ENCODE measurements around the gene ATP6AP1. TPM values are rescaled to one million over a fixed set of nuclear protein-coding genes. Genes with fewer than 3 reads are reported as not detected.

ATP6AP1 gene
- total and polyA plus RNA-seq, 2 donors (not counting 3 experiments of a cell fraction or from before 2014, with no cell fraction given), result 145 to 322 TPM

DNA sequence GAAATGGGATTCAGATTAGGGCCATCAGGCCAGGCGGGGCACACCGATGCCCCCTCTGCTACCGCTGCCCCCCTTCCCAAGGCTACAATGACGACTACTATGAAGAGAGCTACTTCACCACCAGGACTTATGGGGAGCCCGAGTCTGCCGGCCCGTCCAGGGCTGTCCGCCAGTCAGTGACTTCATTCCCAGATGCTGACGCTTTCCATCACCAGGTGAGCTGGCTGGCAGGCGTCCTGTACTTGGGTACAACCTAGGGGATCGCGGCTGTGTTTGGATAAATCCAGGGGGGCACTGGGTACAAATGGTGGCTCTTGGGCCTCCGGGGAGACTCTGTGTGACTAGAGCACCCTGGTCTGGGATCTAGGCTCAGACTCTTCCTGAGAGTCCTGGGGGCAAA lies 48.3 kb upstream of the ATP6AP1 start:
- peak; percentile 72 for FAIRE-seq
- CTCF ChIA-PET, result no interaction called here
- TF ChIP-seq, protein P1, sequence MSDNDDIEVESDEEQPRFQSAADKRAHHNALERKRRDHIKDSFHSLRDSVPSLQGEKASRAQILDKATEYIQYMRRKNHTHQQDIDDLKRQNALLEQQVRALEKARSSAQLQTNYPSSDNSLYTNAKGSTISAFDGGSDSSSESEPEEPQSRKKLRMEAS (IDR thresholded peaks at IDR 0.05; ENCODE audit: insufficient read depth, insufficient read length), result no peak
- TF ChIP-seq GATA2 (IDR thresholded peaks at IDR 0.05; ENCODE audit: insufficient read depth, insufficient read length, low read depth, low read length), result no peak
- no peak for TF ChIP-seq FOS (IDR thresholded peaks at IDR 0.05; ENCODE audit: borderline replicate concordance, insufficient read depth, low read length)
- TF ChIP-seq, protein P2, sequence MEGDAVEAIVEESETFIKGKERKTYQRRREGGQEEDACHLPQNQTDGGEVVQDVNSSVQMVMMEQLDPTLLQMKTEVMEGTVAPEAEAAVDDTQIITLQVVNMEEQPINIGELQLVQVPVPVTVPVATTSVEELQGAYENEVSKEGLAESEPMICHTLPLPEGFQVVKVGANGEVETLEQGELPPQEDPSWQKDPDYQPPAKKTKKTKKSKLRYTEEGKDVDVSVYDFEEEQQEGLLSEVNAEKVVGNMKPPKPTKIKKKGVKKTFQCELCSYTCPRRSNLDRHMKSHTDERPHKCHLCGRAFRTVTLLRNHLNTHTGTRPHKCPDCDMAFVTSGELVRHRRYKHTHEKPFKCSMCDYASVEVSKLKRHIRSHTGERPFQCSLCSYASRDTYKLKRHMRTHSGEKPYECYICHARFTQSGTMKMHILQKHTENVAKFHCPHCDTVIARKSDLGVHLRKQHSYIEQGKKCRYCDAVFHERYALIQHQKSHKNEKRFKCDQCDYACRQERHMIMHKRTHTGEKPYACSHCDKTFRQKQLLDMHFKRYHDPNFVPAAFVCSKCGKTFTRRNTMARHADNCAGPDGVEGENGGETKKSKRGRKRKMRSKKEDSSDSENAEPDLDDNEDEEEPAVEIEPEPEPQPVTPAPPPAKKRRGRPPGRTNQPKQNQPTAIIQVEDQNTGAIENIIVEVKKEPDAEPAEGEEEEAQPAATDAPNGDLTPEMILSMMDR (IDR thresholded peaks at IDR 0.05; ENCODE audit: extremely low read depth in 1 of 2, insufficient read depth in 1 of 2, low read depth in 1 of 2, low read length in 2 of 2), result no peak
- no peak for TF ChIP-seq POLR2A (IDR thresholded peaks at IDR 0.05; ENCODE audit: low read depth, low read length)
- no peak for TF ChIP-seq MYC (IDR thresholded peaks at IDR 0.05; ENCODE audit: low read depth, low read length)

DNA sequence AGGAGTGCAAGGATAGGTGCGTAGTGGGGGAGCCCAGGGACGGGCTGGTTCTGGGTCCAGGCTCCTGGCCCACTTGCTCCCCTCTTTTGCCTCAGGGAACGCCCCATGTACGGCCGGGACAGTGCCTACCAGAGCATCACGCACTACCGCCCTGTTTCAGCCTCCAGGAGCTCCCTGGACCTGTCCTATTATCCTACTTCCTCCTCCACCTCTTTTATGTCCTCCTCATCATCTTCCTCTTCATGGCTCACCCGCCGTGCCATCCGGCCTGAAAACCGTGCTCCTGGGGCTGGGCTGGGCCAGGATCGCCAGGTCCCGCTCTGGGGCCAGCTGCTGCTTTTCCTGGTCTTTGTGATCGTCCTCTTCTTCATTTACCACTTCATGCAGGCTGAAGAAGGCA lies 47.7 kb upstream of the ATP6AP1 start:
- H3K27me3 ChIP-seq (ENCODE audit: control insufficient read depth in 2 of 2, insufficient read depth in 2 of 2, low read length in 2 of 2), result no peaks in the 10 kb centered on the region
- POLR2A ChIA-PET, result no interaction called here
- no peak for FAIRE-seq
- CTCF ChIA-PET, result no interaction called here
- no peak overlapping the region for H3K4me3 ChIP-seq (replicated peaks in 1 of 3; ENCODE audit: insufficient read depth in 1 of 3, low read depth in 1 of 3, low read length in 3 of 3)
- no peaks in the 10 kb centered on the region for H3K9me1 ChIP-seq (replicated peaks; ENCODE audit: control insufficient read depth, extremely low read depth, insufficient read depth, low read length)
- H3K36me3 ChIP-seq (ENCODE audit: control insufficient read depth in 2 of 2, extremely low read depth in 1 of 2, insufficient read depth in 2 of 2, low read length in 2 of 2), result no peaks in the 10 kb centered on the region
- no peaks in the 10 kb centered on the region for H3K9me3 ChIP-seq (replicated peaks; ENCODE audit: control insufficient read depth, insufficient read depth, low read length)
- peaks cover 17% of the 10 kb centered on the region for H3K79me2 ChIP-seq (ENCODE audit: control insufficient read depth, insufficient read depth, low read length)
- intact Hi-C loops (cut with micrococcal nuclease) (no loop called here), dilution Hi-C loops (cut with MboI; ENCODE audit: extremely low pct_ligation_motif_present, low sequenced_read_pairs) (no loop called here)
- no peak overlapping the region for H3K27ac ChIP-seq (ENCODE audit: insufficient read depth, low read depth, low read length)
- H3K4me1 ChIP-seq (ENCODE audit: control insufficient read depth, extremely low read depth, insufficient read depth, low read length), result peaks cover 6% of the 10 kb centered on the region
- H4K20me1 ChIP-seq (replicated peaks; ENCODE audit: control insufficient read depth, extremely low read depth, insufficient read depth, low read length), result no peaks in the 10 kb centered on the region
- H2AFZ ChIP-seq (ENCODE audit: low read depth, low read length), result no peak overlapping the region
- peak overlapping the region; percentile 51 for H3K4me2 ChIP-seq (ENCODE audit: insufficient read depth, low read length)
- H3K9ac ChIP-seq (replicated peaks; ENCODE audit: extremely low read depth, insufficient read depth, low read length), result no peak overlapping the region
- BruUV-seq (replicated peaks), result no TSS peak
- no peak for DNase-seq (ENCODE audit: low read depth, low spot score)
- TF ChIP-seq GATA2 (IDR thresholded peaks at IDR 0.05; ENCODE audit: insufficient read depth, insufficient read length, low read depth, low read length) (no peak), MYC (IDR thresholded peaks at IDR 0.05; ENCODE audit: low read depth, low read length) (no peak), POLR2A (IDR thresholded peaks at IDR 0.05; ENCODE audit: low read depth, low read length) (no peak)
- TF ChIP-seq, protein P2 (IDR thresholded peaks at IDR 0.05; ENCODE audit: extremely low read depth in 1 of 2, insufficient read depth in 1 of 2, low read depth in 1 of 2, low read length in 2 of 2), result no peak

More for the DNA sequence above, 48.3 kb upstream of the ATP6AP1 start:
- H4K20me1 ChIP-seq (replicated peaks; ENCODE audit: control insufficient read depth, extremely low read depth, insufficient read depth, low read length), result no peaks in the 10 kb centered on the region
- POLR2A ChIA-PET, result interaction anchor here (1.2 kb wide), 1 partner anchor 18 kb away, joined by 4 read pairs; no protein-coding TSS in a partner anchor
- no peaks in the 10 kb centered on the region for H3K27me3 ChIP-seq (ENCODE audit: control insufficient read depth in 2 of 2, insufficient read depth in 2 of 2, low read length in 2 of 2)
- H3K9ac ChIP-seq (replicated peaks; ENCODE audit: extremely low read depth, insufficient read depth, low read length), result peak overlapping the region; percentile 94
- H3K4me1 ChIP-seq (ENCODE audit: control insufficient read depth, extremely low read depth, insufficient read depth, low read length), result peaks cover 6% of the 10 kb centered on the region
- peak overlapping the region; percentile 51 for H3K4me2 ChIP-seq (ENCODE audit: insufficient read depth, low read length)
- H3K9me3 ChIP-seq (replicated peaks; ENCODE audit: control insufficient read depth, insufficient read depth, low read length), result no peaks in the 10 kb centered on the region
- no peaks in the 10 kb centered on the region for H3K9me1 ChIP-seq (replicated peaks; ENCODE audit: control insufficient read depth, extremely low read depth, insufficient read depth, low read length)
- H3K27ac ChIP-seq (ENCODE audit: insufficient read depth, low read depth, low read length), result peak overlapping the region; percentile 87
- intact Hi-C loops (cut with micrococcal nuclease), result no loop called here
- no peaks in the 10 kb centered on the region for H3K36me3 ChIP-seq (ENCODE audit: control insufficient read depth in 2 of 2, extremely low read depth in 1 of 2, insufficient read depth in 2 of 2, low read length in 2 of 2)
- H2AFZ ChIP-seq (ENCODE audit: low read depth, low read length), result no peak overlapping the region
- peaks cover 17% of the 10 kb centered on the region for H3K79me2 ChIP-seq (ENCODE audit: control insufficient read depth, insufficient read depth, low read length)
- DNase-seq (ENCODE audit: low read depth, low spot score), result no peak
- peak overlapping the region; percentile 70 to 95 (median 78) for H3K4me3 ChIP-seq (replicated peaks in 1 of 3; ENCODE audit: insufficient read depth in 1 of 3, low read depth in 1 of 3, low read length in 3 of 3)
- BruUV-seq (replicated peaks), result no TSS peak
- dilution Hi-C loops (cut with MboI; ENCODE audit: extremely low pct_ligation_motif_present, low sequenced_read_pairs), result no loop called here
